Astrocyte of the hippocampus (primary cell): ENCODE data around the gene PYCR2.

ENCODE experiments used
- DNase-seq: peaks from one replicate; pipeline ENCODE4 v3.0.0; 2011; ENCODE audit warnings: low read depth, low spot score

Gene PYCR2

DNA sequence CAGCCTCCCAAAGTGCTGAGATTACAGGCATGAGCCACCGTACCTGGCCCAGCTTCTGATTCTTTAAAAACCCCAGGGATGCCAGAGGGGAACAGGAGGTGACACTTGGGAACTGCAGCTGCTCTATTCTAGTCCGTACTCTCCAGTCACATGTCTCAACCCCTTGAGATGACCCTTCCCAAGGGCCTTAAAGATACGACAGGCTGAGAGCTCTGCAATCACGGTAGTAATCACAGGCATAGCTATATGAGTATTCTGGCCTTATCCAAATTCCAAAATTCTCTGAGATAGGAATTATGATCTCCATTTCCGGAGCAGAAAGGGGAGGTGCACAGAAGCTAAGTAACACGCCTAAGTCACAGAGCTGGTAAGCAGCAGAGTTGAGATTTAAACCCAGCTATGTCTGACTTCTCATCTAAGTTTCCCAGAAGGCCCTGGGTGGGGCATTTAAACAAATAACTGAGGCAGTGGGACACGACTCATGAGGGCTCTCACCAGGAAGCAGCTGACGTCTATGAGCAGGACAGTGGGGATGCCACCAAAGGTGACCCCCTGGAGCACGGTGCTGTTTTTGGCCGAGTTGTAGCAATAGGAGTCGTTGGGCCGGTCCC, 47.0 kb downstream of the PYCR2 start:
- DNase-seq = no peak

DNA sequence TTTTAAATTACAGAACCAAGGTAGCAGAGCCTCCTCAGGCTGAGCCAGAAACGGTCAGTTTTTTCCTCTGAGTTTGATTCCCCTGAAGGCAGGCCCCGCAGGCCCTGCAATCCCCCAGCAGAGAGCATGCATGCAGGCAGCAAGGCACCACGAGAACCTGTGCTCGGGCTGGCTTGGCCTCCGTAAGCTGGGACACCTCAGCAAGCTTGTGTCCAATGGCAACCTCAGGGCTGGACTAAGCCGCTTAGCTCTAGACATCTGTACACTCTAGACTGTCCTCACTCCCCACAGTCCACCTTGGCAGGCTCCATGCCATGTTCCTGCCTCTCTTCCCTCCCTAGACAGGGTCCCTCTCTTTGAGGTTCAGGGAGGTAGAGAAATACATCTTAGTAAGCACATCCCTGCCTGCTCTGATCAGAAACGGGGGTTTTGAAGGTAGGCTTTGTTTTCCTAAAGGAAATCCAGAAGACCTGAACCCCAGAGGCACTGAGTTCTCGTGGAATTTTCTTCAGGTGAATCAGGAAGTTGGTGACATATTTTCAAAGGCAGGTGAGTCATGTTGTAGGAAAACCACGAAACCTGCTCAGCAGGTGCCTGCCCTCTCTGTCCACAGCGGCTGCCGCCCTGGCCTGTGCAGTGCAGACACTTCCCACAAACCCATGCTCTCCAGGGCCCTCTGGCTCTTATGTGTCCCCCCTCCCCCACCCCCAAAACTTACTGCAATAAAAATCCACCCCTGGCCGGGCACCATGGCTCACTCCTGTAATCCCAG, 48.8 kb downstream of the PYCR2 start:
- no peak for DNase-seq

DNA sequence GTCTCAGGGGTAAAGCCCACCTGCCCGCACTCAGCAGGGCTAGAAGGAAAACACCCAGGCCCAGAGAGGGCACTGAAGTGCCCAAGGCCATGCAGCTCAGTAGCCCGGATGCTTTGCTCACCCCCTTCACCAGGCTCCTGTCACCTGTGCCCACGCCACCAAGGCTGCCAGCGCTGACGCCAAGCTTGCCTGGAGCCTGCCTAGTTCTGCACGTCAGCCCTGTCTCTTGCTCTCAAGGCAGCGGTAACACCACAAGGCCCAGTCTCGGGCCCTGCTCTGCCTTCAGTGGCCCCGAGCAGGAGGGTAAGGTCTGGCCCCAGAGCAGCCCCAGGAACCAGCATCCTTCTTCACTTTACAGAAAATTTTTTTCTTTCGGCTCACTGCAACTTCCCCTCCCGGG, 49.6 kb downstream of the PYCR2 start:
- DNase-seq = no peak

DNA sequence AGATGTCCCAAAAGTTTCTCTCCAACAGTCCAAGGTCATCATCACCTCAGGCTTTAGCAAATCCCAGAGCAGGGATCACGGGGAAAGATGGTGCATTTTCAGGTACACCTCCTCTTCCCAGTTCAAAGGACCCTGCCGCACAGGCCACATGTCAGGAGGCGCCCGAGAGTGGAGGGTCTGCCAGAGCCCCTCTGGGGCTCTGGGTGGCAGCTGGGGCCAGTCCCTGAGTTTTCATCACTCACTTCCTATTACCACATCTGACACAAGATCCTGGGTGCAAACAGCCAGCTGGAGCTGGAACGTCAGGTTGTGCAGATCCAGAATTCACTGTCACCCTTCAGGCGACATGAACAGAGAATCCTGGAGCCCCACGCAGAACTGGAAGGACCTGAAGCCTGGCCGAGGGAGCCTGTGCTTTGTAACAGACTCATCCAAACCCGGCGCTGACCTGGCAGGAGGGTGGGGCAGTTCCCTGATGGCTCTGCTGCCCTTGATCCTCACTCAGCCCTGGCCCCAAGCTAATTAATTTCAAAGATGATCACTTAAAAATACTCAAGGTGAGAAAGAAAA, 50.7 kb downstream of the PYCR2 start:
- no peak for DNase-seq

DNA sequence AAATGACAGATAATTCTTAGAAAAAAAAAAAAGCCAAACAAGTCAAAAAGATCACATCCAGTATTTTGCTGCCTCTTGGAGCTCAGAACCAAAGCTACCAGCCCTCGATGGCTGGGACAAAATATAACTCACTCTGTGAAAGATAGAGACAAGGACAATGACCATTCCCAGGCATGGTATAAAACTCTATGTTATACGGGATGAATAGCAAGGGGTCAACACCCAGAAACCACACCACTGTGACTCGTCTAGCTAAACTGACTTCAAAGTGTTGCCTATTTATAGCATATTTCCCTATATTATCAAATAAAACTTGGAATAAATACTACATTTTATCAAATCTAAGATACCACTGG, 52.0 kb downstream of the PYCR2 start:
- no peak for DNase-seq

DNA sequence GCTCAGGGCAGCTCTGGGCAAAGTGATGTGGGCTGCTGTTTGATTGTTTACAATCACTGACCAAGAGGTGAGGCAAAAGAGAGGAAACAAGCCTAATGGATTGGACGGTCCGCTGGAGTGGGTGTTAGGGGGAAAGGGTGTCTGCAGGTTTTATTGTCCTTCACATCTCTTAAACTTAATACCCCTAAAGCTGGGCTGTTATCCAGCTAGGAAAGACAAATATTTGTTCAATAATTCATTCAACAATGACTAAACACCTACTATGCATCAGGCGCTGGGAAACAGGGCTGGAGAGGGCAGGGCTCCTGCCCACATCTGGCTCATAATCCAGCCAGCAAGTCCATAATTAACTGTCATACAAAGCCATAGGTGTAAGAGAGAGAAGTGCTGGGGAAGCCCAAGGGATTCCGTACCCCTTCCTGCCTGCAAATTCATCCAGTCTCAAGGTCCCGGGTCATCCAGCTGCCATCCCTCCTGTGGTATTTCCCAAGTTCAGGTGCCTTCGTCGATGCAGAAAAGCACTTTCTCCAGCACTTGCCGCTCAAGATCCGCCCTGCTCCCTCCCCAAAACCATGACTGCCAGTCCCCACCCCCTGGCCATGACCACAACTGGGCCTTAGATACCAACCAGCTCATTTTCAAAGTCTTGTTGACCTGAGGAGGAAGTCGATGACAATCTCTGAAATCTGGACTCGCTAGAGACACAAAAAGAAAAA, 52.5 kb downstream of the PYCR2 start:
- no peak for DNase-seq

DNA sequence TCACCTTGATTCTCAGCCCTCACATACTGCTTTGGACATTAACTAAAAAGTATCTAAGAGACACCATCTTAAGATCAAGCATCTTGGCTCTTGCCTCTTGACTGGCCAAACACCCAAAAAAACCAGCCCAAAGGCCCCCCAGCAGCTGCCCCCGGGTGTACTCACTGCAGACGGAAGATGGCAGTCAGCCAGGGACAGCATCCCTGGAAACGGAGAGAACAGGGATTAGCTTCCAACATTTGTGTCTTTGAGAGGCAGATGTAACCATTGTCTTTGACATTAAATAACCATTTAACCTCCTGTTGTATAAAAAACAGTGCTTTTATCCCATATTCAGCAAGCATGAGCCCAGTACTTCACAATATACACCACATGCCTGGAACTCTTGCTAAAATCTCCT, 53.1 kb downstream of the PYCR2 start:
- no peak for DNase-seq
